ENCODE data around the gene FAM174B. TPM values are rescaled to one million over a fixed set of nuclear protein-coding genes. Genes with fewer than 3 reads are reported as not detected.

The FAM174B gene
- total RNA-seq, 2 experiments from 2014 or later: 3.4 to 3.6 TPM

DNA sequence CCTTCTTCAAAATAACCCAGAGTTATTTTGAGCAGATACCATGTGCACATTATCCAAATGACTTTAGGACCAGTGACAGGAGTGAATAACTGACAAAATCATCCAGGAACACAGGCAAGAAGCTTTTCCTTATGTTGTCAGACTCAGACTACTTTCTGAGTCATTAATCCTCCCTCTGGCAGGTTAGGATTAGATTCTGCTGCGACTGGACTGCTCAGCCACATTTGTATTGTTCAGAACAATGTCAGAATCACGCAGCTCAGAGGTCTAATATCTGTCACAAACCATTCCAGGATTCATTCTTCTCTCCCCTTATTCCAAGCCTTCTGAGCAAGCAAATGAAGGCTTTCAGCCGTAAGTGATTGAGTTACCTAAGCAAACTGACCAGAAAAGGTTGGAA lies 34.8 kb upstream of the FAM174B start:
- H3K27me3 Mint-ChIP-seq: no peaks in the 10 kb centered on the region
- H3K27me3 ChIP-seq (ENCODE audit: control insufficient read depth in 1 of 2, insufficient read depth in 2 of 2, low read length in 2 of 2): peaks cover 0 to 3% of the 10 kb centered on the region in 2 experiments
- H3K4me1 Mint-ChIP-seq (ENCODE audit: low read depth): no peaks in the 10 kb centered on the region
- ChIA-PET POLR2A (no interaction called here), CTCF (interaction anchor here (1.7 kb wide), 1 partner anchor 24 kb away, joined by 5 read pairs; no protein-coding TSS in a partner anchor)
- ATAC-seq (ENCODE audit: poor library complexity): no peak
- TF ChIP-seq CTCF (IDR thresholded peaks at IDR 0.05): no peak
- no peaks in the 10 kb centered on the region for H3K36me3 ChIP-seq (ENCODE audit: insufficient read depth, low read length)
- no peak for DNase-seq
- intact Hi-C loops (cut with DNase I, micrococcal nuclease): no loop called here
- H3K27ac Mint-ChIP-seq: no peak overlapping the region
- no peak overlapping the region for H3K27ac ChIP-seq (ENCODE audit: low read depth in 1 of 2, low read length in 2 of 2)
- no peak overlapping the region for H3K4me3 Mint-ChIP-seq
- H3K9me3 Mint-ChIP-seq: peaks cover 6% of the 10 kb centered on the region
- no peak overlapping the region for H3K4me3 ChIP-seq (ENCODE audit: low read length)
- peaks cover 8 to 10% of the 10 kb centered on the region in 2 experiments for H3K9me3 ChIP-seq (ENCODE audit: control insufficient read depth in 1 of 2, insufficient read depth in 1 of 2, low read length in 2 of 2)
- no peaks in the 10 kb centered on the region for H3K36me3 Mint-ChIP-seq (ENCODE audit: low read depth)
- no peaks in the 10 kb centered on the region for H3K4me1 ChIP-seq (ENCODE audit: insufficient read depth, low read length)

GRCh38 chr15:92687746-92688145 lies 32.2 kb upstream of the FAM174B start:
- no peak for DNase-seq
- Histone ChIP-seq H3K4me3 (ENCODE audit: low read length) (no peak overlapping the region), H3K9me3 (ENCODE audit: control insufficient read depth in 1 of 2, insufficient read depth in 1 of 2, low read length in 2 of 2) (peaks cover 8 to 10% of the 10 kb centered on the region in 2 experiments), H3K36me3 (ENCODE audit: insufficient read depth, low read length) (no peaks in the 10 kb centered on the region), H3K4me1 (ENCODE audit: insufficient read depth, low read length) (no peaks in the 10 kb centered on the region), H3K27me3 (ENCODE audit: control insufficient read depth in 1 of 2, insufficient read depth in 2 of 2, low read length in 2 of 2) (peaks cover 0 to 3% of the 10 kb centered on the region in 2 experiments), H3K27ac (ENCODE audit: low read depth in 1 of 2, low read length in 2 of 2) (no peak overlapping the region)
- ATAC-seq (ENCODE audit: poor library complexity): no peak
- Mint-ChIP-seq H3K4me1 (ENCODE audit: low read depth) (no peaks in the 10 kb centered on the region), H3K36me3 (ENCODE audit: low read depth) (no peaks in the 10 kb centered on the region), H3K27ac (no peak overlapping the region), H3K27me3 (peaks cover 5% of the 10 kb centered on the region), H3K4me3 (no peak overlapping the region), H3K9me3 (peaks cover 6% of the 10 kb centered on the region)
- no peak for TF ChIP-seq CTCF (IDR thresholded peaks at IDR 0.05)
- intact Hi-C loops (cut with DNase I, micrococcal nuclease): no loop called here
- ChIA-PET POLR2A (no interaction called here), CTCF (no interaction called here)

DNA sequence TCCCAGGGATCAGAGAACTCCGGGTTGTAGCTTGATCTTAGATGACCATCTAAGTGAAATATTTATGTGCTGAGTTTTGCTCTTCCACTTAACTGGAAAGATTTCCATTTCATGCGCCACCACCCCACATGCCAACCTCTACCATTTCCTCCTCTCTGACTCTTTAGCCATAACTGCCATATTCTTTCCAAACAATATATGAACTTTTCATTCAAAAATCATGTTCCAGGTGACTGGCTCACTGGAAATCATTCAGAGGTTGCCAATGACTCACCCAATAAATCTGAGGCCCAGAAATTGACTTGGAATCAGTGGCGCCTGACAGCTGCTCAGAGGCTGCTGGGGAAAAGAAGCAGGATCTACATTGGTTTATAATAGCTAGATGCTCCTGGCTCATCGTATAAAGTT lies 31.6 kb upstream of the FAM174B start:
- H3K4me3 ChIP-seq (ENCODE audit: low read length): no peak overlapping the region
- no peaks in the 10 kb centered on the region for H3K36me3 ChIP-seq (ENCODE audit: insufficient read depth, low read length)
- Mint-ChIP-seq H3K36me3 (ENCODE audit: low read depth) (no peaks in the 10 kb centered on the region), H3K9me3 (peaks cover 6% of the 10 kb centered on the region), H3K27ac (no peak overlapping the region), H3K4me3 (no peak overlapping the region), H3K4me1 (ENCODE audit: low read depth) (no peaks in the 10 kb centered on the region), H3K27me3 (peaks cover 7% of the 10 kb centered on the region)
- H3K9me3 ChIP-seq (ENCODE audit: control insufficient read depth in 1 of 2, insufficient read depth in 1 of 2, low read length in 2 of 2): peaks cover 8 to 10% of the 10 kb centered on the region in 2 experiments
- DNase-seq (no peak), ATAC-seq (ENCODE audit: poor library complexity) (no peak)
- CTCF ChIA-PET: no interaction called here
- POLR2A ChIA-PET: no interaction called here
- no peak overlapping the region for H3K27ac ChIP-seq (ENCODE audit: low read depth in 1 of 2, low read length in 2 of 2)
- H3K27me3 ChIP-seq (ENCODE audit: control insufficient read depth in 1 of 2, insufficient read depth in 2 of 2, low read length in 2 of 2): peaks cover 0 to 3% of the 10 kb centered on the region in 2 experiments
- intact Hi-C loops (cut with DNase I, micrococcal nuclease): no loop called here
- no peak for TF ChIP-seq CTCF (IDR thresholded peaks at IDR 0.05)
- no peaks in the 10 kb centered on the region for H3K4me1 ChIP-seq (ENCODE audit: insufficient read depth, low read length)

Data from CD4-positive, alpha-beta T cell (primary cell).